Limb (tissue), 2 donors: ENCODE measurements around the gene OR2B2.
"Not testable (repeated sequence)": the region's sequence is repeated elsewhere in the genome, so short reads cannot be mapped to it uniquely, and the experiment has no call there.

Experiments used
- DNase-seq, 2 donors: peaks; one replicate each; pipeline ENCODE4 v3.0.0-alpha.2; 2016; ENCODE audit errors: extremely low spot score in 2 of 2

Gene OR2B2

GRCh38 chr6:27911956-27912446 lies at the start of gene OR2B2:
Gene OR2B2 (minus strand): TSS chr6:27912396. CDS start chr6:27912319, 77 bp downstream.
- DNase-seq, result no peak

- DNase-seq, result no peak
Observed at GRCh38 chr6:27957516-27957915, 45.3 kb upstream of the OR2B2 start.

GRCh38 chr6:27956941-27957340 lies 44.7 kb upstream of the OR2B2 start, which contains the start of gene OR2B6:
Gene OR2B6 (plus strand): TSS chr6:27957241. CDS start chr6:27957241, 0 bp downstream.
- DNase-seq, result no peak

- no peak for DNase-seq
Observed at GRCh38 chr6:27951040-27951439, 38.8 kb upstream of the OR2B2 start.

DNA sequence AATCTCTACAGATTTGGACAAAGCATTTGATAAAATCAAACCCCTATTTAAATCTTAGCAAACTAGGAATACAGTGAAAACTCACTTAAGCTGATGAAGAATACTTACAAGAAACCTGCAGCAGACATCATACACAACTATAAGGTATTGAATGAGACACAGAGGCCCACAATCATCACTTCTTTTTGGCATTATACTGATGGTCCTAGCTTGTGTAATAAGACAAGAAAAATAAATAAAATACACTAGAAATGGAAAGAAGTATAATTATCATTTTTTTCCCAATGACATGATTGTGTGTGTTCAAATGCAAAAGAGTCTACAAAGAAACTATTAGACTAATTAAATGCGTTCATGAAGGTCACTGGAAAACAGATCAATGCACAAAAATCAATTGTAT lies 36.0 kb upstream of the OR2B2 start:
- DNase-seq, result no peak

DNA sequence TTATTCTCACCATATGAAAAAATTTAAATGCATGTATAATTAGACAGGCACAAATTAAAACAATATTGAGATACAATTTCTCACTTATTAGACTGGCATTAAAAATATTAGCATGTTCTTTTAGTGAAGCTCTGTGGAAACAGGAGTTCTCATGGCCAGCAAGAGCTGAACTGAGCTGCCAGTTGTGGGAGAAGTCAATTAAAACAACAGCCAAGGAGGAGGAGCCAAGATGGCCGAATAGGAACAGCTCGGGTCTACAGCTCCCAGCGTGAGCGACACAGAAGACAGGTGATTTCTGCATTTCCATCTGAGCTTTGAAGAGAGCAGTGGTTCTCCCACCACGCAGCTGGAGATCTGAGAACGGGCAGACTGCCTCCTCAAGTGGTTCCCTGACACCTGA lies 30.9 kb upstream of the OR2B2 start:
- DNase-seq, result not testable (repeated sequence)

DNA sequence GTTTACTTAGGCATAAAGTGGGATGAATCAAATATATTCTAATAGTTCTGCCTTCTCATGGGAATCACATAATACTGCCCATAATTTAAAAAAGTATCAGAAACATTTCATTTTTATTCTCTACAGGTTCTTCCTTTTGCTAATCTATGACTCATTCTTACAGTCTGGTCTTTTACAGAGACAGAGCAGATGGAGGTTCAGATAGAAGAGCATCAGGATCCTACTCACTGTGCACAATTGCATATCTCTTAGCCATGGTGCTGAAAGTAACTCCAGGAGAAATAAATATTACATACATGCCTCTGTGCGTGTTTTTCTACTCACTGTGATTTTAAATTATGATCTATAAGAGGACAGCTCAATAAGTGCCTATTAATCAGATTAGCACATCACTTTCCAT lies 28.6 kb upstream of the OR2B2 start:
- DNase-seq, result no peak

GRCh38 chr6:27931209-27931608 lies 19.0 kb upstream of the OR2B2 start:
- DNase-seq, result no peak

DNA sequence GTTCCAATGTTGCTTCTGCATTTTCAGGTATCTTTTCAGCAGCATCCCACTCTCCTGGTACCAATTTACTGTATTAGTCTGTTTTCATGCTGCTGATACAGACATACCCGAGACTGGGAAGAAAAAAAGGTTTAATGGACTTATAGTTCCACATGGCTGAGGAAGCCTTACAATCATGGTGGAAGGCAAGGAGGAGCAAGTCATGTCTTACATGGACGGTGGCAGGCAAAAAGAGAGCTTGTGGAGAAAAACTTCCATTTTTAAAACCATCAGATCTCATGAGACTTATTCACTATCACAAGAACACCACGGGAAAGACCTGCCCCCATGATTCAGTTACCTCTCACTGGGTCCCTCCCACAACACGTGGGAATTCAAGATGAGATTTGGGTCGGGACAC lies 17.7 kb upstream of the OR2B2 start:
- not testable (repeated sequence) for DNase-seq

GRCh38 chr6:27928041-27928440 lies 15.8 kb upstream of the OR2B2 start:
- not testable (repeated sequence) for DNase-seq

DNA sequence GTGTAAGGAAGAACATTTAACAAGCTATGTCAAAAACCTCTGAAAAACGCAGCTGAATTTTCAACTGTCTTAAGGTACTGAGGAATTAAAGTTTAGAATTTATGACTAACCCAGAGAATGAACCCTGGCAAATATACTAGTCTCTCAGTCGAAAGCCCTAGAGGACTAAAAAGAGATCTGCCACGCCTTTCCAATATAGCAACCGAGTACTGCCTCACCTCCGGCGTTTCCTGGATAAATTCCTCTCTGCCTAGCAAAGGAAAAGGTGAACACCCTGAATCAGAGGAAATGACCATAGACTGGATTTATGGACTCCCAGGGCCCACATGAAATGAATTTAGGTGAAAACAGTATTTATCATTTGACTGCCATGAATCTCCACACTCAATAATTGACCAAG lies 12.0 kb upstream of the OR2B2 start:
- DNase-seq, result no peak

- DNase-seq, result no peak
Observed at GRCh38 chr6:27922949-27923348, 10.8 kb upstream of the OR2B2 start.

DNA sequence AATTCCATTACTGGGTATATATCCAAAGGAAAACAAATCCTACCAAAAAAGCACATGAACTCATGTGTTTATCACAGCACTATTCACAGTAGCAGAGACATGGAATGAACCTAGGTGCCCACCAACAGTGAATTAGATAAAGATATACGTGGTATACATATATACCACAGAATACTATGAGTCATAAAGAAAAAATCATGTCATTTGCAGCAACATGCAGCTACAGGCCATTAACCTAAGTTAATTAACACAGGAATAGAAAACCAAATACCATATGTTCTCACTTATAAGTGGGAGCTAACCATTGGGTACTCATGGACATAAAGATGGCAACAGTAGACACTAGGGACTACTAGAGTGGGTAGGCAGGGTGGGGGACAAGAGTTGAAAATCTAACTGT lies 4.2 kb downstream of the OR2B2 start:
- no peak for DNase-seq

GRCh38 chr6:27902335-27903314 lies 9.6 kb downstream of the OR2B2 start:
- DNase-seq, result peak; percentile 93 to 95

- no peak for DNase-seq
Observed at GRCh38 chr6:27901801-27902200, 10.4 kb downstream of the OR2B2 start.

- not testable (repeated sequence) for DNase-seq
Observed at GRCh38 chr6:27900197-27900596, 12.0 kb downstream of the OR2B2 start.

- DNase-seq, result no peak
Observed at GRCh38 chr6:27899543-27899942, 12.7 kb downstream of the OR2B2 start.

- DNase-seq, result no peak
Observed at GRCh38 chr6:27897580-27898206, 14.5 kb downstream of the OR2B2 start.

- DNase-seq, result no peak
Observed at GRCh38 chr6:27896398-27896796, 15.8 kb downstream of the OR2B2 start.

GRCh38 chr6:27894839-27895762 lies 17.1 kb downstream of the OR2B2 start:
- DNase-seq, result peak; percentile 74 to 89
